Gastrocnemius medialis (tissue), 4 donors: ENCODE measurements around the gene IL6ST.

ENCODE experiments used
- CTCF ChIP-seq, 5 experiments: fragments of 450-650 bp in 3 of 5; fragments of 200-600 bp in 2 of 5; sonication (generic) in 2 of 5; IDR thresholded peaks in 4 of 5; conservative IDR thresholded peaks in 1 of 5; 1 replicate in 4 of 5; 2 replicates in 1 of 5; pipeline ENCODE4 v1.5.1; 2016 to 2019; ENCODE audit warnings: antibody characterized with exemption in 5 of 5, mild to moderate bottlenecking in 3 of 5, moderate library complexity in 3 of 5
- POLR2A ChIP-seq, 2 donors: fragments of 450-650 bp; IDR thresholded peaks; one replicate each; pipeline ENCODE4 v1.6.1; 2017; ENCODE audit warnings: antibody characterized with exemption in 2 of 2, mild to moderate bottlenecking in 2 of 2, moderate library complexity in 2 of 2

GRCh38 chr5:55907927-55908326, 86.8 kb downstream of the IL6ST start:
- TF ChIP-seq CTCF (IDR thresholded peaks at IDR 0.05 in 4 of 5, conservative IDR thresholded peaks at IDR 0.05 in 1 of 5) (no peak), POLR2A (IDR thresholded peaks at IDR 0.05) (no peak)
